Adrenal gland (tissue), 12 donors: Measurements from ENCODE around the gene TNNT2. TPM values are rescaled to one million over a fixed set of nuclear protein-coding genes. Genes with fewer than 3 reads are reported as not detected.

ENCODE experiments used
- DNase-seq, 7 donors: peaks; one replicate each; pipeline ENCODE4 v3.0.0-alpha.2; 2019 to 2020
- H3K27ac ChIP-seq, 5 donors: fragments of 200-600 bp; sonication (generic) in 4 of 5; 1 replicate in 3 of 5; 2 replicates in 2 of 5; pipeline versions ENCODE4 v1.5.1 to v1.8.0; 2016 to 2020; ENCODE audit warnings: mild to moderate bottlenecking in 1 of 5
- H3K27me3 ChIP-seq: fragments of 200-600 bp; 2 replicates; pipeline ENCODE4 v1.8.0; 2021
- H3K36me3 ChIP-seq, 2 donors: fragments of 200-600 bp; replicated peaks in 1 of 2; 1 replicate in 1 of 2; 2 replicates in 1 of 2; pipeline versions ENCODE4 v1.5.1 to v1.8.0; 2018 to 2022
- H3K4me1 ChIP-seq, 2 donors: fragments of 200-600 bp; replicated peaks in 1 of 2; 1 replicate in 1 of 2; 2 replicates in 1 of 2; pipeline versions ENCODE4 v1.5.1 to v1.8.0; 2018 to 2021
- H3K4me3 ChIP-seq, 4 donors: fragments of 200-600 bp; sonication (generic) in 3 of 4; one replicate each; pipeline ENCODE4 v1.5.1; 2016 to 2018
- H3K9me3 ChIP-seq, 3 donors: fragments of 200-600 bp; sonication (generic) in 1 of 3; replicated peaks in 1 of 3; 1 replicate in 2 of 3; 2 replicates in 1 of 3; pipeline versions ENCODE4 v1.5.1 to v1.8.0; 2016 to 2021
- CTCF ChIP-seq, 6 experiments: fragments of 450-650 bp in 4 of 6; fragments of 200-600 bp in 2 of 6; sonication (generic) in 1 of 6; IDR thresholded peaks; 1 replicate in 5 of 6; 2 replicates in 1 of 6; pipeline versions ENCODE4 v1.5.1 to v1.8.0; 2016 to 2021; ENCODE audit warnings: antibody characterized with exemption in 6 of 6, mild to moderate bottlenecking in 2 of 6, moderate library complexity in 1 of 6
- POLR2A ChIP-seq, 2 donors: fragments of 450-650 bp; IDR thresholded peaks; one replicate each; pipeline ENCODE4 v1.6.1; 2017; ENCODE audit warnings: antibody characterized with exemption in 2 of 2, mild to moderate bottlenecking in 2 of 2, moderate library complexity in 1 of 2
- WGBS, 4 donors: extraction: QIAGEN DNeasy Blood & Tissue Kit in 2 of 4; methylation state at CpG; one replicate each; pipeline versions ENCODE4 v1.1.5 to v1.1.7; 2013 to 2017; 5-methylcytosine and 5-hydroxymethylcytosine counted together
- intact Hi-C, 2 donors: fragments of 100-400 bp; cut with DNase I; formaldehyde crosslinking; loops; one replicate each; pipeline versions ENCODE4 v1.14.1 to v1.15.0; 2022 to 2023
- polyA plus RNA-seq, 3 donors: library from polyadenylated mRNA; stranded (reverse); fragments of 200-250 nt in 2 of 3; fragments of 350-450 nt in 1 of 3; fragmentation: Illumina TruSeq in 1 of 3; extraction: RNeasy Lipid Tissue Mini Kit (QIAGEN cat#74804) in 1 of 3; gene quantifications; one replicate each; pipeline ENCODE4 v1.2.3, GENCODE V29; 2013 to 2014
- total RNA-seq, 9 donors: library from RNA; depleted of rRNA in 4 of 9; stranded (reverse); fragments of >200 nt in 4 of 9; fragments of 120-200 nt in 1 of 9; fragmentation: NEBNext Ultra II Directional in 1 of 9; extraction: Animal tissue kit (Norgen Biotek cat#: 25700) in 1 of 9; gene quantifications; one replicate each; pipeline versions ENCODE4 v1.1.0 to v1.2.4, GENCODE V29; 2013 to 2023
- donor health status: healthy with polysubstance abuse.
- donor health status: Bipolar disorder and iron deficiency.
- donor health status: DM: yes; HTN: yes; CAD: no.
- donor health status: DM: no; HTN: no; CAD: no.
- donor health status: DM: no; HTN: no; CAD: no.
- donor health status: DM: yes; HTN: yes; CAD: no.

Gene TNNT2
- total and polyA plus RNA-seq, 12 donors = 0.39 to 37.3 (median 3.8) TPM; not detected in 2

- intact Hi-C loops = loop anchor here in 1 of 2 donors (5.0 kb wide), 1 partner anchor 100 kb away; no protein-coding TSS in a partner anchor
- peaks cover 5% of the 10 kb centered on the region for H3K27me3 ChIP-seq
- H3K9me3 ChIP-seq = no peaks in the 10 kb centered on the region
- no peak overlapping the region for H3K27ac ChIP-seq
- DNase-seq = no peak
- no peak overlapping the region for H3K4me3 ChIP-seq
- no peaks in the 10 kb centered on the region for H3K36me3 ChIP-seq
- WGBS, 4 donors = 89 to 94% (median 92%) methylated on average over 4 to 8 of the region's 8 CpGs
- no peaks in the 10 kb centered on the region for H3K4me1 ChIP-seq
- TF ChIP-seq CTCF (IDR thresholded peaks at IDR 0.05) (no peak), POLR2A (IDR thresholded peaks at IDR 0.05) (no peak)
Observed at GRCh38 chr1:201357211-201357610, 20.3 kb downstream of the TNNT2 start.

GRCh38 chr1:201356701-201357100 is 20.8 kb downstream of the TNNT2 start:
- WGBS, 4 donors = 61 to 85% (median 79%) methylated on average over 4 to 11 of the region's 11 CpGs

GRCh38 chr1:201356236-201356635 is 21.2 kb downstream of the TNNT2 start:
- Histone ChIP-seq H3K4me3 (no peak overlapping the region), H3K4me1 (no peaks in the 10 kb centered on the region), H3K36me3 (no peaks in the 10 kb centered on the region), H3K27me3 (peaks cover 5% of the 10 kb centered on the region), H3K9me3 (no peaks in the 10 kb centered on the region), H3K27ac (no peak overlapping the region)
- 89 to 92% (median 90%) methylated on average over 5 of the region's 5 CpGs for WGBS, 4 donors
- intact Hi-C loops = loop anchor here in 1 of 2 donors (5.0 kb wide), 1 partner anchor 99 kb away; no protein-coding TSS in a partner anchor
- TF ChIP-seq POLR2A (IDR thresholded peaks at IDR 0.05) (no peak), CTCF (IDR thresholded peaks at IDR 0.05) (no peak)
- DNase-seq = no peak

More at GRCh38 chr1:201356701-201357100, 20.8 kb downstream of the TNNT2 start:
- Histone ChIP-seq H3K27ac (no peak overlapping the region), H3K4me3 (no peak overlapping the region), H3K4me1 (no peaks in the 10 kb centered on the region), H3K27me3 (peaks cover 5% of the 10 kb centered on the region), H3K9me3 (no peaks in the 10 kb centered on the region), H3K36me3 (no peaks in the 10 kb centered on the region)
- intact Hi-C loops = loop anchor here in 1 of 2 donors (5.0 kb wide), 1 partner anchor 99 kb away; no protein-coding TSS in a partner anchor
- TF ChIP-seq POLR2A (IDR thresholded peaks at IDR 0.05) (no peak), CTCF (IDR thresholded peaks at IDR 0.05) (no peak)
- no peak for DNase-seq

GRCh38 chr1:201355471-201355870 is 22.0 kb downstream of the TNNT2 start:
- H3K9me3 ChIP-seq = no peaks in the 10 kb centered on the region
- intact Hi-C loops = loop anchor here in 1 of 2 donors (5.0 kb wide), 1 partner anchor 98 kb away; no protein-coding TSS in a partner anchor
- DNase-seq = no peak
- H3K4me1 ChIP-seq = no peaks in the 10 kb centered on the region
- H3K4me3 ChIP-seq = no peak overlapping the region
- no peak for TF ChIP-seq CTCF (IDR thresholded peaks at IDR 0.05)
- no peak for TF ChIP-seq POLR2A (IDR thresholded peaks at IDR 0.05)
- H3K36me3 ChIP-seq = no peaks in the 10 kb centered on the region
- H3K27ac ChIP-seq = no peak overlapping the region
- WGBS, 4 donors = 72 to 92% (median 87%) methylated on average over 5 to 7 of the region's 7 CpGs
- peaks cover 5% of the 10 kb centered on the region for H3K27me3 ChIP-seq
